RKO (cell line): ENCODE results near the gene ACIN1.
"Not testable (repeated sequence)": the region's sequence is repeated elsewhere in the genome, so short reads cannot be mapped to it uniquely, and the experiment has no call there.

Experiments
- DNase-seq: peaks from one replicate; pipeline ENCODE4 v3.0.0-alpha.2; 2016; ENCODE audit warnings: low spot score

The ACIN1 gene

DNA sequence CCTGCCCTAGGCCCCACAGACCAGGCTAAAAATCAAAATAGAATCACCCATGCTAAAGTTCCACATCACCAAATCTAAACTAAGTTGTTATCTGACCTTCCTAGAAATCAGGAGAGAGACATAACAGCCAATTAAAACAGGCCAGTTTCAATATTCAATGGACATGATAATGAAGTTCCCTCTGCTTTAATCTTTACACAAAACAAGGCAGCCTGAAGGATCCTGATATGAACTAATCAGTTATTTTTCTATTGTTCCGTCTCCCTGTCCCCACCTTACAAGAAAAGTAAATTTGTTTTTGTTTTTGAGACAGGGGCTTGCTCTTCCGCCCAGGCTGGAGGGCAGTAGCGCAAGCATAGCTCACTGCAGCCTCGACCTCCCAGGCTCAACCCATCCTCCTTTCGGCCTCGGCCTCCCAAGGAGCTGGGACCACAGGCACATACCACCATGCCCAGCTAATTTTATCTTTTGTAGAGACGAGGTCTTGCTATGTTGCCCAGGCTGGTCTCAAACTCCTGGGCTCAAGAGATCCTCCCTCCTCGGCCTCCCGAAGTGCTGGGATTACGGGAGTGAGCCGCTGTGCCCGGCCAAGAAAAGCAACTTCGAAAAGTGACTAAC lies 29.5 kb upstream of the ACIN1 start:
- DNase-seq, result no peak

DNA sequence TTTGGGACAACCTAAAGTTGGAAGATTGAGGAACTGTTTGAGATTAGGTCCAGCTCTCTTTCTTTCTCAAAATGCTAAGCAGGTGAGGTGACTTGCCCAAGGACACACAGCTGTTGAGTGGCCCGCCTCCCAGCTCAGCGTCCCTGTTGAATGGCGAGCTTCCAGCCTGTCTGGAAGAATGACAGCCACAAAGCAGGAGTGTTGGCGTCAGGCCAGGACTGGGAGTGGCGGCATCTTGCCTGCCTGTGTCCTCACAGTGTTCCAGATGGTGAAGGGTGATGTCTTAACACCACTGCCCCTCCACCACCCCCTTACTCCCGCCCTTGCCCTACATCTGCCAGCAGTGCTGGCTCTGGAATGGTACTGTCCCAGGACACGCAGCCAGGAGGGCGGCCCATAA lies 28.5 kb upstream of the ACIN1 start:
- DNase-seq, result no peak

DNA sequence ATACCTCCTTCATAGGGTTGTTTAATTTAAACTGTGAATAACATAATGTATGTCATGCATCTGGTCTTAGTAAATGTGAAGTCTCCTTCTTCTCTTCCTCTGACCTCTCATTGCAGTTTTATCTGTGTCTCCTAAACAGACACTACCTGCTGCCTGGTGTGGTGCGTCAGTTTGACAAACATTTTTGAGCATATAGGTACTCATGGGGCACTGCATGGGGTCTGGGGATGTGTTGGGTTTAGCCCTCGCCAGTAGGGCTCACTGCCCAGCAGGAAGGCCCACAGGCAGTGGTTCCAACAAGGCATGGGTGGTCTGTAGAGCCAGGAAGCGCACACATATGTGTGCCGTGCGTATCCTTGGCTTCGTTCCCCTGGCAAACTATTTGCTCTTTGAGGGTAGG lies 27.1 kb upstream of the ACIN1 start:
- DNase-seq, result no peak

DNA sequence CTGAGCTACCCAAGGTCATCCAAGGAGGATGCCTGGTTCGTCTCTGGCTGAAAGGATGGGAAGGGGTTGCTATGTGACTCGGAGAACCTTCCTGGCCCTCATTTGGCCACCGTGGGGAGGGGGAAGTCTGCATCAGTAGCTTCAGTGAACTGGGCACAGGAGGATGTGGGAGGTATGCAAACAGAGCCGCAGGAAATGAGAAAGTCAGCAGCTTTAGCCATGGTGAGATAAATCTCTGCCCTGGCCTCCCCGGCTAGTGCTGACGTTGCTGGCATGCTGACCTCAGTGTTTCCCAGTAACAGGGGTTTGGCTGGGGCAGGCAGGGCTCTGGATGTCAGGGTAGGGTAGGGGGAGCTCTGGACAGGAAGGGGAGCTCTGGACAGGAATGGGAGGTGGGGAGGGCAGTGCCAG lies 26.4 kb upstream of the ACIN1 start:
- no peak for DNase-seq

DNA sequence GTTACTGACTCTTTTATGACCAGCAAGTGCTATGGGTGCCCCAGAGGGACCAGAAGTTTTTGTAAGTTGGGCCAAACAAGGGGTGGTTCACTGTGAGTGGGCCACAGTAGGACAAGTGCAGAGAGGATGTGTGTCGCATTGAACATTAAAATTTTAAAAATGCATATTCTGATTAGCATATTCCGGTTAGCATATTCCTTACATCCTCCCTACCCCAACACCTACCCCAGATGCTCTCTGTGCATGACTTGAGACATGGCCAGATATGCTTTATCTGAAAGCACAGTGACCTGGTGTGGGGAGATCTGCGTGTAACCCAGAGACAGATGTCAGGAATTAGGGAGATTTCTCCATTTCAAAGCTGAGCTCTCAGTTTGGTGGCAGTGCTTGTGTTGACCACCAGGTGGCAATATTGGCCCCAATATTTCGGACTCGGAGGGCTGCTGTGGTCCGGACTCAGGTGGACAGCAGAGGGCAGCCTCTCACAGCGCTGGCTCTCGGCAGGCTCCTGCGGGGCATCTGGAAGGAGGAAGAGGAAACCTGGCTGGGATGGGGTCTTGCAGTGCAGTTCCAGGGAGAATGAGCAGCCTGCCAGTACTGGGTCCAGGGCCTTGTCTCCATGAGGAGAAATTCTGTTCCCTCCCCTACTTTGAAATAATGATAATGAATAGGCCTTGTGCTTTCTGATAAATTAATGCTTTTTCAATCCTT lies 25.8 kb upstream of the ACIN1 start:
- peak; percentile 85 for DNase-seq

DNA sequence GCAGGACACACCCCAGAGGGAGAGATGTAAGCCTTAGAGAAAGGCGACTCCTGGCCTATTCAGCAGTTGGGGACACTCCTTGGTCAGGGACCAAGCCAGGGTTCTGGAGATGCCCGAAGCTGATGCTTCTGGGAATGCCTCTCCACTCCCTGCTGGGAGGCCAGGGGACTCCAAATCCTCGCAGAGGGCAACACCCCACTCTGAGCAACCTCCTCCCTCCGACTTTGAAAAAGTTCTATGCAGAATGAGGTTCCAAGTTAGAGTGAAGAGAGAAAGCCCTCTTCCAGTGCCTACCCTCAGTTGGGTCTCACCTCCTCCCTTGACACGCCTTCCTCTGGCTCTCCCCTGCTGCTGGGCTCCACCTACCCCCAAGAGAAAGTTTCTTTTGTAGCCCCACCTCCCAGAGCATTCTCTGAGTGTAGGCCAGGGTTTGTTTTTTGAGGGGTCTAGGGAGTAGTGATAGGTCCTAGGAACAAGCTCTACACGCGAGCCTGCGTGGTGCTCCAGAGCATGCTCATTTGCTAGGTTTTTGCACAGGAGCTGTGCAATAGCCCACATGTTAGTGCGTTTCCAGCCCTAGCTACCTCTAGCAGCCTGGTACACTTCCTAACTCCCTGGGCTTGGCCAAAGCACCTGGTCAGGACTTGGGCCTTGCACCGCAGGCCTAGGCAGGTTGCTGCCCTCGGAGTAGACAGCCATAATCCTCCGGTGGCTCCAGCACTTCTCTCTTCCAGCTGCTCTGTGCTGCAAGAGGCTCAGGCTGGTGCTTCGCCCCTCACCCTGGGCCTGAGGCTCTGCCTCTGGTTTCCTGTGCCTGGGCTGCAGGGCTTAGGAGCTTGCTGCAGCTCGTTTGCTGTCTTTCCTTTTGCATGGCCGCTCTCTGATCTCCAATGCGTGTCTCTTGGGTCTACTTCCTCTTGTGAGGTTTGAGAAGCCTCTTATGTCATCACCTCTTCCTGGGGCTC lies 24.7 kb upstream of the ACIN1 start:
- no peak for DNase-seq

DNA sequence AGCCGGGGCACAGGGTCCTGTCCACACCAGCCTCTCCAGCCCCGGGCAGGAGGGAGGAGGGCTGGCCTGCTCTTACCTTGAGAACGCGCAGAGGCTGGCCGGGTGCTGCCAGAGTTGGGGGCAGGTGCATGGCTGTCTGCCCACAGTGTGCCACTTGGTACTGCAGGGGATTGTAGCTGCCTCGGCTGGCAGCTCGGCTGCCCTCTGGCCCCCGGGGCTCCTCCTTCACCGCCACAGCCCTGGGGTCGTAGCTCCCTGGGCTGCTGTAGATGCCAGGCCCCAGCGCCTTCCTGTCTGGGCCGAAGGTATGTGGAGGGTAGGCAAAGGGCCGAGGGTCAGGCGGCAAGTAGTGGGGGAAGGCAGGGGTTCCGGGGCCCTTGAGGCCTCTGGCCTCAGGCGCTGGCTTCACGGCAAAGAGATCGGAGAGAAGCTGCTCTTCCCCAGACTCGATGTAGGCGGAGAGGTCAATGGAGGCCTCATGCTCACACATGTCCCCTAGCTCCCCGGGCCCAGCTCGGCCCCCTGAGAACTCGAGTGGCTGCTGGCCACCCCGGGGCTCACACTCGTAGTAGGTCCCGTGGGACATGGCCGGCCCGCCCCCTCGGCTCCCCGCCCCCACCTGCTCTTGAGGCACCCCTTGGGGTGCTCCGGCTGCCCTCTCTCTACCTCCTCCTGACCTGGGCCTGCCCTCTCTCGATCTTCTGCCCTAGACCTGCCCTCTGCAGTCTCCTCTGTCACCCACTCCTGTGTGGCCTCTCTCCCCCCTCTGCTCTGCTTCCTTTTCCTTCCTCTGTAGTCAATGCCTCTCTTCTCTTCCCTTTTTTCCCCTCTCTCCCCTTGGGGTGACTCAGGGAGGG lies 23.8 kb upstream of the ACIN1 start, which contains the start of gene CEBPE:
TSS of gene CEBPE (minus strand) at position 750 of the 857 bp plus-strand sequence. CDS start at position 586, 164 bp downstream.
- DNase-seq, result no peak

DNA sequence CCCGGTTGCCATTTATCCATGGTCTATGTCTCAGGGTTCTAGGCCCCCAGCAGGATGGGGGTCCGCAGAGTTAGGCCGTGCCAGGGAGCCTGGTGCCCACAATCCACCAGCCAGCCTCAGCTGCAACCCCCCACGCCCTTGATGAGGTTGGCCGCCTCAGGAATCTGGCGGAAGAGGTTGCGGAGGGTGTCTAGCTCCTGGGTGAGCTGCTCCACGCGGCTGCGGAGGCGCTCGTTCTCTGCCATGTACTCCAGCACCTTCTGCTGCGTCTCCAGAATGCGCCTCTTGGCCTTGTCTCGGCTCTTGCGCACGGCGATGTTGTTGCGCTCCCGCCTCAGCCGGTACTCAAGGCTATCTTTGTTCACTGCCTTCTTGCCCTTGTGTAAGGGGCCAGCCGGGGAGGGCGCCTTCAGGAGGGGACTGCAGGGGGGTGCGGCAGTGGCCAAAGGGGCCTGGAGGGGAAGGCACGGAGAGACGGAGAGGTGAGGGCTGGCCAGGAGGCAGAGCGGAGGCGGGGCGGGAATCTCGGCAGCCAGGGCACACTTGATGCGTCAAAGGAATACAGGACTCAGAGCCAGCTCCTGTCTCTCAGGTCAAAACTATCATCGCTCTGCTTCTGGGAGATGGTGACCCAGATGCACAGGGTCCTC lies 22.6 kb upstream of the ACIN1 start:
- no peak for DNase-seq

DNA sequence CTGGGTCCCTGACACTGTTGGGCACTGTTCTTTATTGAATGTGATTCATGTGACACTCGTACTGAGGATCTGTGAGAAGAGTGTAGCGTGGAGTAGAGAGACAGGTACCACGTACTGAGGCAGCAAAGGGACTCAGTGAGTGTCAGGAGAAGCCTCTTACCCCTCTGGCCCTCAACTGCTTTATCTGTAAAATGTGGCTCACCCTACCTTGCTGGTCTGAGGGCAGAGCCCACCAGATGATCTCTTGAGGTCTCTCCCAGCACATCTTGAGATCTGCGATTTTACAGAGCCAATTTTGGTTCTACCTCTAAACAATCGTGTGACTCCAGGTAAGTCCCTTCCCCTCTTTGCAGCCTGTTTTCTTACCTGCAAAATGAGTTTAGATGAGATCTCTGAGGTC lies 21.0 kb upstream of the ACIN1 start:
- no peak for DNase-seq

DNA sequence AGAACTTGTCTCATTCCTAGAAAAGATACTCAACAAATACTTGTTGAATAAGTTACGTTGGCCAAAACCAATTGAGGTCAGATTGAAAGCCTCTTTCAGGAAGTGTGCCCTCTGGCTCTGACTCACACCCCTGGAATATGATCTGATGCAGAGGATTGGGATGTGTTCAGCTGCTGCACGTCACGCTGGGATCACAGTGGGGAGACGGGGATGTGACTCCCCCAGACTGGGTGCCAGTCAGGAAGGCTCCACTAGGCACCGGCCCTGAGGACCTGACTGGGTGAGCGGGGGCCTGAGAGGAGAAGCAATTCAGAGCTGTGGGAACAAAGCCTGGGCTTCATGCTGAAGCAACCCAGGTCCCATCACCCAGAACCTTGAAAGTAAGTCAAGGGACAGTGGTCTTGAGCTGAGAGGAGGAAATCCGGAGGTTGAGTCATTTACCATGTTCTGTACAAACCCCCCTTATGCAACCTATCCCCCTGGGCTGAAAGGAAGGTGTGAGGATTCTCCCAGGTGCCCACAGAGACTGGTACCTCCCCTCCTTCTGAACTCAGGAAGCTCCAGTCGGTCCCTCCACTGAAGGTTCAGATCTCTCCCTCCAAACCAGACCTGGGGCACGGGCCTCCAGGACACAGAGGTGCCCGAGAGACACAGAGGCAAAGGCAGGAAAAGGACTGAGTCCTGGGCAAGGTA lies 20.2 kb upstream of the ACIN1 start:
- DNase-seq, result peak; percentile 95

DNA sequence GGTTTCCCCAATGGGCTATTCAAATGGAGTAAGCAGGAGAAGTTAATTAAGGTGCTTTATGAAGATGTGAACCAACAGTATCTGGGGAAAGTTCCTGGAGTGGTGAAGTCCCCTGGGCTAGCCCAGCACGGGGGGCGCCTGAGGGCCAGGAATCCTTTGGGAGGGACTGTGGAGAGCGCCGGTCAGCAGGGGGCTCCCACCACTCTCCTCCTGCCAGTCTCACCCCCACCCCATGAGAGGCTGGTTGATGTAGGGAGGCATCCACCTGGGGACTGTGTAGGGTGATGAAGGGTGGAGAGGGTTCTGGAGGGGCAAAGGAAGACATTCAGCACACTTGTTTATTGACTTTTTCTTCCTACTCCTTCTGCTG lies 19.7 kb upstream of the ACIN1 start:
- no peak for DNase-seq

DNA sequence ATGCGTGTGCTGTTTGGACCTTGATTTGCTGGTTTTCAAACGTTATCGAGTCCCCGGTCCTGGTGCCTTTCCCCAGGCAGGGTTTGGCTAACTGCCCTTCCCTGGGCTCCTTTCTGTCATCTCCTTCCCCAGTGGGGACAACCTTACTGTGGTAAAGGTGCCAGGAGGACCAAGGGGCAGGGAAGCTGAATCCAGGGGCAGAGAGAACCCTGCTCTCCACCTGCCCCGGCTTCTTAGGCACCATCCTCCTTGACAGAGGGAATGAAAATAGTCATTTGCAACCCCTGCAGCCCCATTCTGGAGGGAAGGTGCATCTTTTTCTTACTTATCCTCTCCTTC lies 19.2 kb upstream of the ACIN1 start:
- DNase-seq, result no peak

DNA sequence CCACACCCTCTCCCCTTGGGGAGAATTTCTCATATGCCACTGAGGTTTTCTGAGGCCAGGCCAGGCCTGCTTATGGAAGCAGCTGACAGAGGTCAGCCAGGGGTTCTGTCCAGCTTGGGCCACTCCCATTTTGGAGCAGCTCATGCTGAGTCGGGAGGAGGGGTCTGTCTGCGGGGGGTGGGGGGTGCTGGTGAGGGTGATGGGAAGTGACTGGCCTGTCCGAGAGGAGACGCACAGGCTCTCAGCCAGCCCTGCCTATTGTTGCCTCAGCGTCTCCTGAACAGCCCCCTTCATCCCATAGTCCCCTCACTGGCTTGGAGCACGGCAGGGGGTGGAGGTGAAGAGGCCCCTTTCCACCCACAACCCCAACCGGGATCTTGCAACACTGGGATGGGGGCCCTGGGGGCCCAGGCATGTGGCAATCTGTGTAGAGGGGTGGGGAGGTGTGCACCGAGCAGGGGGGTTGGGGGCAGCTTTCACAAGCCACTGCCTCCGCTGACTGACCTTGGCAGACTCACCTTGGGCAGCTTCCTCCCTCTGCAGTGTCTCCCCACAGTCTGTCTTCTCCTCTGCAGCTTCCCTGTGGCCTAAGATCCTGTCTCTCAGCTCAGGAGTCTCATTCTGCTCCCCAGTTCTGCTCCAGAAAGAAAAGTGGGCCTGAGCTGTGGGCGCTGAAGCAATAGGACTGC lies 18.6 kb upstream of the ACIN1 start:
- no peak for DNase-seq

DNA sequence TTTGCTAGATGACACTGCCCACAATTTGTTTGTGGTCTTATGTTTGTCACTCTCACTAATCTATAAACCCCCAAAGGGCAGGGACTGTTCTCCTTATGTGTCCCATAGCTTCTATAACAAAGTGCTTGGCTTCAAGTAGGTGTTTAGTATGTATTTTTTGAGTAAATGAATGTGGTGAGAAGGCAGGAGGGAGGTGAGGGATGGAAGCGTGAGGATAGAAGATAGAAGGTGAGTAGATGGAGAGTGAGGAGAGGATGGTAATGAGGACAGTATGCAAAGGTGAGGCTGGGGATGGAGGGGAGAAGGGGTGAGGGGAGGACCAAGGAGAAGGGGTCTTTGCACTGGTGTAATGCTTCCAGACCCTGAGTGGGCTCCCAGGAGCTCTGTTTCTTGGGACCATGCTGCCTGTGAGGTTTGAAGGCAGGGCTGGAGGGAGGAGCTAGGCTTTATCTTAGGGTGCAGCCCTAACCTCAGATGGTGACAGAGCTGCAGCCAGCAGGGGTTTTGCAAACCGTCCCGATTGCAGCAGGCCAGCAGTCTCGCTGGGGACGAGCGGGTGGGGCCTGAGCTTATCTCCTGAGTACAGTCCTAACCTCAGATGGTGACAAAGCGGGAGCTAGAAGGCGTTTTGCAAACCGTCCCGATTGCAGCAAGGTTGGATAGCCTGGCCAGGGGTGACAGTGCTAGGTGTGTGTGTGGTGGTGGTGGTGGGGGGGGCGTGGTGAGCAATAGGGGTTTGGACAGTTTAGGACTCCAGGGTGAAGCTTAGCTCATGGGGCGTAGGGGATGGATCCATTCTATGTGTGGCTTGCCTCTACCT lies 17.6 kb upstream of the ACIN1 start:
- DNase-seq, result no peak

DNA sequence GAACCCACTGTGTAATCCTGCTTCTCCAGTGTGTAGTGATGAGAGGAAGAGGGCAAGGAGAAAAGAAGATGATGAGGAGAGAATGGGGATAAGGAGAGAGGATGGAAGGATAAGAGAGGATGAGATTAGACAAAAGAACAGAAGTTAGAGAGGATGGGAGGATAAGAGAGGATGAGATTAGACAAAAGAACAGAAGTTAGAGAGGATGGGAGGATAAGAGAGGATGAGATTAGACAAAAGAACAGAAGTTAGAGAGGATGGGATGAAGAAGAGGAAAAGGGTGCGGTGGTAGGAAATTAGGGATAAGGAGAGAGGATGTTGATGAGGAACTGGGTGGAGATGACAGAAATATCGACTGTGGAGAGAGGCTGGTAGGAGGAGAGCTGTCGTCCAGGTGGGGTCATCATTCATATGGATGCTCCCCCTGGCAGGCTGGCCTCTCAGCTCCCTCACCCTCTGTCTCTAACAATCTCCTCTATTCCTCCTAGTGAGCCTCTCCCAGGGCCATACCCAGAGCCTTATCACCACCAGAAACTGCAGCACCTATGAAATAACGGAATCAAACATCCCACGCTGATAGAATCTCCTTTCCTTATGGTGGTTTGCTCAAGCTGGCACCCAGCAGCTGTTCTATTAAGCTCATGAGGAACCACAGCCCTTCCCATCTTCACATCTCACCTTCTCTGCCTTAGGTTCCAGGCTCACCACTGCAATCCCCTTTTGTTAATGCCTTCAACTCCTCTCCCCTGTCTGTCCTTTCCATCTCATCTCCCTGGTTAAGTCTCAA lies 15.8 kb upstream of the ACIN1 start:
- no peak for DNase-seq

DNA sequence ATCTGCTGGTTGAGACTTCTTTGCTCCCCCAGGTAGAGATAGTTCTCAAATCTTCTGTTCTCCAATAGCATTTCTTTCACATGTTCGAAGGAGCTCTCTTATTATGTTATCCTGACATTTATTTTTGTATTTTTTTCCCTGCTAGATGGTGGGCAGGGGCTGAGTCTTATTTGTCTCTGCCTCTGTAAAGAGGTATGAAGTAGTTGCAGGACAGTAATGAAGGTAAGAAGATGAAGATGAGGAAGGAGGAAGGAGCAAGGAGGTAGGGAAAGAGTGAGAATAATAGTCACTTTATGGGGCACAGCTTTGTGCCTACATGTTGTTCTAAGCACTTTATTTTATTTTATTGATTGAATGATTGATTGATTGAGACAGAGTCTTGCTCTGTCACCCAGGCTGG lies 14.8 kb upstream of the ACIN1 start:
- DNase-seq, result no peak

DNA sequence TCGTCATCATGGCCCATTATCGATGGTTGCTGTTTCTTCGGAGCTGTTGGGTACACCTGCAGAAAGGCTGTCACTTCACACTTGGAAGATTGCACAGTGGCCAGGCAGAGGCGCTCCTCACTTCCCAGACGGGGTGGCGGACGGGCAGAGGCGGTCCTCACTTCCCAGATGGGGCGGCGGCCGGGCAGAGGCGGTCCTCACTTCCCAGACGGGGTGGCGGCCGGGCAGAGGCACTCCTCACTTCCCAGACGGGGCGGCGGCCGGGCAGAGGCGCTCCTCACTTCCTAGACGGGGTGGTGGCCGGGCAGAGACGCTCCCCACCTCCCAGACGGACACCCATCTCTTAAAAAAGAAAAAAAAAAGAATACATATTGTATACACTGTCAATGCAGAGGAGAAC lies 13.2 kb upstream of the ACIN1 start:
- not testable (repeated sequence) for DNase-seq

DNA sequence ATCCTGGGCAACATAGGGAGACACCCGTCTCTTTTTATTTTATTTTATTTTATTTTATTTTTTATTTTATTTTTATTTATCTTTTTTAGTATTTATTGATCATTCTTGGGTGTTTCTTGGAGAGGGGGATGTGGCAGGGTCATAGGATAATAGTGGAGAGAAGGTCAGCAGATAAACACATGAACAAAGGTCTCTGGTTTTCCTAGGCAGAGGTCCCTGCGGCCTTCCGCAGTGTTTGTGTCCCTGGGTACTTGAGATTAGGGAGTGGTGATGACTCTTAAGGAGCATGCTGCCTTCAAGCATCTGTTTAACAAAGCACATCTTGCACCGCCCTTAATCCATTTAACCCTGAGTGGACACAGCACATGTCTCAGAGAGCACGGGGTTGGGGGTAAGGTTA lies 12.7 kb upstream of the ACIN1 start:
- DNase-seq, result not testable (repeated sequence)

DNA sequence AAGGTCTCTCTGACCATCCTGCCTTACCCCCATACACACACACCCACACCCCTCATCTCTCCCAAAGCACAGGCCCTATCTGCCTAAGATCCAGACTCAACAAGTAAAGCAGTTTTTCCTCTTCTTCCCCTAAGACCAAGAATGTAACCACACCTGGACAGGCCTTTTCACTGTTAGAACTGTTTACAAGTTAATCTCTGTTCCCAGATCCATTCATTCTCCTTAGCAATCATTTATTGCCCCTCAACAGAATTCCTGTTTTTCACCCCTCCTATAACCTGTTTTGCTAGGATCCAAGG lies 11.8 kb upstream of the ACIN1 start:
- DNase-seq, result no peak
